Measurements from ENCODE around the gene NOXO1.
"Not testable (repeated sequence)": the region's sequence is repeated elsewhere in the genome, so short reads cannot be mapped to it uniquely, and the experiment has no call there.

The NOXO1 gene

DNA sequence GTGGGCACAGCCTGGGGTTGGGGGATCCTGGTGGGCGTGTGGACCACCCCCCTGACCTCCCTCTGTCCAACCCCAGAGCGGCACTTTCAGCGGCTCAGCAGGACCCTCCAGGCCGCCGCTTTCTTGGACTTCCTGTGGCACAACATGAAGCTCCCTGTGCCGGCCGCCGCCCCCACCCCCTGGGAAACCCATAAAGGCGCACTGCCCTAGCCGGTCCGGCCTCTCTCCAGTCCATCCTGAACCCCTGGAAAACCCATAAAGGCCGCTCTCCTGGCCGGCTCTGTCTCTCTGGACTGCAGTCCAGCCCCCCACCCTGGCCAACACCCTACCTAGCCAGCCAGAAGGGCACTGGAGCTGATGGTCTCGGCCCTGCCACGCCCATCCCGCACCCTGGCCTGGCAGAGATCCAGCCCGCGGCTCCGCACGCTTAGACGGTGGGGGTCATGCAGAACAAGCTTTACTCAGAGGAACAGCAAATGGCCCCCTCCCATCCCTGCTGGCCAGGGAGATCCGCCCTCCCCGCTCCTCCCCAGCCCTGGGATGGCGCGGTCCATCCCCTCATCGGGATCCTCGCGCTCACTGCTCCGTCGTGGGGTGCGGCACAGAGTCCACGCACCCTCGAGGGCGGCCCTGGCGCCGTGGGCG lies 2.7 kb downstream of the NOXO1 start:
- DNase-seq, result no peak

DNA sequence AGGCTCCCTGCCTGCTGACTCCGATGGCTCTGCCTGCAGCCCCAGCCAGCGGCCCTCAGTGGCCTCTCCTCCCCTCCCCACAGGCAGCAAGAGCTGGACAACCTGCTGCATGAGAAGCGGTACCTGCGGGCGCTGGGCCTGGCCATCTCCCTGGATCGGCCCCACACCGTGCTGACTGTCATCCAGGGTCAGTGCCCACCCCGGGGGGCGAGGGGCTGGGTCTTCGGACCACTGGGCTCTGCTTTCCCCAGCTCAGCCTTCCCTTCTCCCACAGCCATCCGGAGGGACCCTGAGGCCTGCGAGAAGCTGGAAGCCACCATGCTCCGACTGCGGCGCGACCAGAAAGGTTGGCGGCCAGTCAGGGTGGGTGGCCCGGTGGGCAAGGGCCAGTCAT lies 3.4 kb downstream of the NOXO1 start:
- DNase-seq, result no peak

DNA sequence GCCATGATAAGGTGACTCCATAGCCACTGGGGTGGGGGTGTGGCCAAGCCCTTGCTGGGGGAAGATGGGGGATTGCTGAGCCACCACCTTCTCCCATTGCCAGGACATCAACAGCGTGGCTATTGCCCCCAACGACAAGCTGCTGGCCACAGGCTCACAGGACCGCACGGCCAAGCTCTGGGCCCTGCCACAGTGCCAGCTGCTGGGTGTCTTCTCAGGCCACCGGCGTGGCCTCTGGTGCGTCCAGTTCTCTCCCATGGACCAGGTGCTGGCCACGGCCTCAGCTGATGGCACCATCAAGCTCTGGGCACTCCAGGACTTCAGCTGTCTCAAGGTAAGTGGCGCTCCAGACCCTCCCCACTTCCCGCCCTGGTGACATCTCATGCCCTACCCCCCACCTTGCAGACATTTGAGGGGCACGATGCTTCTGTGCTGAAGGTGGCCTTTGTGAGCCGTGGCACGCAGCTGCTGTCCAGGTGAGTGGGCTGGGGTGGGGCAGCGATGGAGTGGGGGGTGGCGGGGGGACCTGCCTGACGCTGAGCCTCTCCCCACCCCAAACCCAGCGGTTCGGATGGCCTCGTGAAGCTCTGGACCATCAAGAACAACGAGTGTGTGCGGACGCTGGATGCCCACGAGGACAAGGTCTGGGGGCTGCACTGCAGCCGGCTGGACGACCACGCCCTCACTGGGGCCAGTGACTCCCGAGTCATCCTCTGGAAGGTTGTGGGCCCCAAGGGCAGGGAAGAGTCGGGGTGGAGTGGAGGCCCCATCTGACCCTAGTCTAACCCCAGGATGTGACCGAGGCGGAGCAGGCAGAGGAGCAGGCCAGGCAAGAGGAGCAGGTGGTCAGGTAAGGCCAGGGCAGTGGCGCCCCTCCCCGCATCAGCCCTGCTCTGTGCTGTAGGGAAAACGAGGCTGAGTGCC lies 4.1 kb downstream of the NOXO1 start:
- DNase-seq, result no peak

DNA sequence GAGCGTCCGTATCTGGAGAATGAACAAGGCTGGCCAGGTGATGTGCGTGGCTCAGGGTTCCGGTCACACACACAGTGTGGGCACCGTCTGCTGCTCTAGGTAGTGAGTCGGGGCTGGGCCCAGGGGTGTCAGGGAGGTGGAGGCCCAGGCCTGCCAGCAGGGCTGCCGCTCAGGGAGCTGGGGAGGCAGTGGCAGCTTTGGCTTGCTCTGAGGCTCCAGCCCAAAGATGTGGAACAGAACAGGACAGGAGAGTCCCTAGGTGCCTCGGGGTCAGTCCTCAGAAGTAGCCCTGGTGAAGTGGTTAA lies 5.1 kb downstream of the NOXO1 start:
- no peak for DNase-seq

DNA sequence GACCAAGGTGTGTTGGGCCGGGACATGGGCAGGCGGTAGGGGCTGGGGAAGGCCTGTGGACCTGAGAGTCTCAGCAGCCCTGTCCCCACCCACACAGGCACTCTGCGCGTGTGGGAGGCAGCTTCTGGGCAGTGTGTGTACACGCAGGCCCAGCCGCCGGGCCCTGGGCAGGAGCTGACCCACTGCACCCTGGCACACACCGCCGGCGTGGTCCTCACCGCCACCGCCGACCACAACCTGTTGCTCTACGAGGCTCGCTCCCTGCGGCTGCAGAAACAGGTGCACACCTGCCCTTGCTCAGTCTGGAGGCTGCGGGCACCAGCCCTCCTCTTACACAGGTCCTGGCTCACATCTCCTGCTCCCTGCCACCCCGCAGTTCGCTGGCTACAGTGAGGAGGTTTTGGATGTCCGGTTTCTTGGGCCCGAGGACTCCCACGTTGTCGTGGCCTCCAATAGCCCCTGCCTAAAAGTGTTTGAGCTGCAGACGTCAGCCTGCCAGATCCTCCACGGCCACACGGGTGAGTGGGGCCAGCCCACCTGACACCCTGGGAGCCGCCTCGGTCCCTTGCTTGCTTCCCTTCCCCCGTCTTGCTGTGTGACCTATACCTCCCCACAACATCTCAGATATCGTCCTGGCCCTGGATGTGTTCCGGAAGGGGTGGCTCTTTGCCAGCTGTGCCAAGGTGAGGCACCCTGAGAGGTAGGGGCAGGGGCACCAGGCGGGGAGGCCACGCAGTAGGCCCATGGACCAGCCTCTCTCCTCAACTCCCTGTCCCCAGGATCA lies 5.6 kb downstream of the NOXO1 start:
- no peak for DNase-seq

DNA sequence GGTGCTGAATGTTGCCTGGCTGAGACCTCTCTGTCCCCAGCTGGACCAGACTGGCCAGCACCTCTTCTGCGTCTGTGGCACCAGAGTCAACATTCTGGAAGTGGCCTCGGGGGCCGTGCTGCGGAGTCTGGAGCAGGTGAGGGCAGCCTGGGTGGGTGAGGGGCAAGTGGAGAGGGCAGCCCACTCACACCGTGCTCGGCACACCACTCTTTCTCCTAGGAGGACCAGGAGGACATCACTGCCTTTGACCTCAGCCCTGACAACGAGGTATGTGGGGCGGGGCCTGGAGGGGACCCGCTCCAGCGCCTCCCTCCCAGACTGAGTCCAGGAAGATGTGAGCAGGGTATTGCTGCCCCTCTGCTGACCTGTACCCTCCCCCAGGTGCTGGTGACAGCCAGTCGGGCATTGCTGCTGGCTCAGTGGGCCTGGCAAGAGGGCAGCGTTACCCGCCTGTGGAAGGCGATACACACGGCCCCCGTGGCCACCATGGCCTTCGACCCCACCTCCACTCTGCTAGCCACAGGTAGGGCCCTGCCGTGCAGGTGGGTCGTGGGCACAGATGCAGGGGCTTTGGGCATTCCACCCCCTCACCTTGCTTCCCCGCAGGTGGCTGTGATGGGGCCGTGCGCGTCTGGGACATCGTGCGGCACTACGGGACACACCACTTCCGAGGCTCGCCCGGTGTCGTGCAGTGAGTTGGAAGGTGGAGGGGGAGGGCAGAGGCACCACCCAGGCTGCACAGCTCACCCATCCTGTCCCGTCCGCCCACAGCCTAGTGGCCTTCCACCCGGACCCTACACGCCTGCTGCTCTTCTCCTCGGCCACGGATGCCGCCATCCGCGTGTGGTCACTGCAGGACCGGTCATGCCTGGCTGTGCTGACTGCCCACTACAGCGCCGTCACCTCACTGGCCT lies 6.9 kb downstream of the NOXO1 start:
- DNase-seq, result no peak

DNA sequence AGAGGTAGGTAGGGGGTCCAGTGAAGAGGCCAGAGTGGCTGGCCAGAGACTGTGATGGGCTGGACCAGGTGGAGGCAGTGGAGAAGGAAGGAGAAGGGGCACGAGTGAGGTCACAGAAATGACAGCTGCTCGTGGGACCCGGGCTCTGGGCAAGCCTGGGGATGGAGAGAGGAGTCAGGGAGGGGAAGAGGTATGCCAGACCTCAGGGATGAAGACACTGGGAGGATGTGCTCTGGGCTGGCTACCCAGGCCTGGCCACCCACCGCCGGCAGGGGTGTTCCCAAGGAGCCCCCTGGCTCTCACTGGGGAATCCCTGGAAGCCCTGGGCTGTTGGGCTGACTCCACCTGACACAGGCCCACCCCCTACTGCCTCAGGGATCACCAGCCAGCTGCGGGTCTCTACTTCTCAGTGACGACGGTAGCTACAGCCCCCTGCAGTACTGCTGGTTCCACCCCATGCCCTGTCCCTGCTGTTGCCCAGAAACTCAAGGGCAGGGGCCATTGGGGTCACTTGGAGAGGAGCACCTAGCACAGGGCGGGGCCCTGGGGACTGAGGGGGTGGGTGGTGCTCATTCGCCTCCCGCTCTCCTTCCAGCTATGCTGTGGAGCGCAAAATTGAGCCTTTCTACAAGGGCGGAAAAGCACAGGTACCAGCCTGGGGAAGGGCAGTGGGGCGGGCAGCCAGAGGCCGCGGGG lies 7.7 kb downstream of the NOXO1 start:
- no peak for DNase-seq

DNA sequence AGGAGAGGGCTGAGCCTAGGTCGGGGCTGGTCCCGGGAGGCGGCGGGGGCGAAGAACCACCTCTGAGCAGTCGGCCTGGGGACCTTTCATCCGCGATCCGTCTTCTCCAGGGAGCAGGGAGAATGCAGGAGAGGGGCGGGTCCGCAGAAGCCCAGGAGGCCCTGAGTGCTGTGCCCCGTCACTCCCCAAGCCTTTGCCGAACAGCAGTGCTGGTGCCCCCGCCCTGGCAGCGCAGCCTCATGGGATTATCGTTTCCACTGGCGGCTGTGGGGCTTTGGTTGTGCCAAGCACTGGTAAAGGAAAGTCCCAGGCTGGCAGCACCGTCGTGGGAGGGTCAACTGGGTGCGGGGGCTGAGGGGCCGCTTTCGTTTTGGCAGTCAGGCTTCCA lies 8.8 kb downstream of the NOXO1 start:
- DNase-seq, result peak; percentile 40

DNA sequence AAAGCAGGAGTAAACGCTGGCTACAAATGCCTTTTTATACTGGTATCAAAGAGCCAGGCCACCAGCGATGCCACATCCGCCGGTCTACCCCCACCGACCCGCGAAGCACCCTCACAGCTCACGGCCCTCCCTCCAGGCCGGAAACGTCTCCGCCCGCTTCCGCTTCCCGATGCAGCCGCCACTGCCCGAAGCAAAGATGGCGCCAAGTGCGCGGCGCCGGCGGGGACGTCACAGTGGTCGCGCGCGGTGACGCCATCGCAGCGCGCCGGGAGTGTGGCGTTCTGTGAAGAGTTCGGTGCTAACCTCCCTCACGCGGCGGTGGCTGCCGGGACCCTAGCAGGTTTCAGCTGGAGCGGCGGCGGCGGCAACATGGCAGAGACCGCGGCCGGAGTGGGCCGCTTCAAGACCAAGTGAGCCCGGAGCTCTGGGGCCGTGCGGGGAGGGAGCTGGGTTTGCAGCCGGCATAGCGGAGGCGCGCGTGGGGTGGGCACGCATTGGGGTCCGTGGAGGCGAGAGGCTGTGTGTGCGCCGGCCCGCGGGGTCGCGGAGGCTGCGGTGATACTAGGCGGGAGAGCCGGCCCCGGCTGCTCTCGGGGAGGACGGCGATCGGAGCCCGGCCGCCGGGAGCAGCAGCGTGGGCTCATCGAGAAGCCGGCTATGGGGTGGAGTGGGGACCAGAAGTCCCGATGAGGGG lies 9.3 kb downstream of the NOXO1 start, which contains the start of gene TBL3:
Gene TBL3 (plus strand): TSS at position 258 of the 694 bp plus-strand sequence. CDS start 112 bp downstream, at position 370.
- peak; percentile 97 for DNase-seq

DNA sequence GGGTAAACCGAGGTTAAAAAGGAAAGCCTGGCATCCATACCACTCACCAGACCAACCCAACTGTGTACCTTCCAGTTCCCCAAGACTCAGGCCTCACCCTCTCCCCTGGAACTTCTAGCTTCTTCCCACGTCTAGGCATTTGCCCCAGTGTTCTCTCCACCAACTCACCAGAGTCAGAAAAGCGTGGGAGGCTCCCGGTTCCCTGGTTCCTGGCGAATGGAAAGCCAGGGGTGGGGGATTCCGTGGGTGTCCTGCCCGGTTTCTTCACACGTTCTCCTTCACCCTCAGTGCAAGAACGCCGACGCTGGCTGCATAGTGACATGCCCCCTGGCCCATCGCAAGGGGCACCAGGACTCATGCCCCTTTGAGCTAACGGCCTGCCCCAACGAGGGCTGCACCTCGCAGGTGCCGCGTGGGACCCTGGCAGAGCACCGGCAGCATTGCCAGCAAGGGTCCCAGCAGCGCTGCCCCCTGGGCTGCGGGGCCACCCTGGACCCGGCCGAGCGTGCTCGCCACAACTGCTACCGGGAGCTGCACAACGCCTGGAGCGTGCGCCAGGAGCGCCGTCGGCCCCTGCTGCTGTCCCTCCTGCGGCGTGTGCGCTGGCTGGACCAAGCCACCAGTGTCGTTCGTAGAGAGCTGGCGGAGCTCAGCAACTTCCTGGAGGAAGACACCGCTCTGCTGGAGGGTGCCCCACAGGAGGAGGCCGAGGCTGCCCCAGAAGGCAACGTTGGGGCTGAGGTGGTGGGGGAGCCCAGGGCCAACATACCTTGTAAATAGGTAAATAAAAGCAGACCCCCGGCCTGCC lies 12.9 kb downstream of the NOXO1 start:
- DNase-seq, result no peak

DNA sequence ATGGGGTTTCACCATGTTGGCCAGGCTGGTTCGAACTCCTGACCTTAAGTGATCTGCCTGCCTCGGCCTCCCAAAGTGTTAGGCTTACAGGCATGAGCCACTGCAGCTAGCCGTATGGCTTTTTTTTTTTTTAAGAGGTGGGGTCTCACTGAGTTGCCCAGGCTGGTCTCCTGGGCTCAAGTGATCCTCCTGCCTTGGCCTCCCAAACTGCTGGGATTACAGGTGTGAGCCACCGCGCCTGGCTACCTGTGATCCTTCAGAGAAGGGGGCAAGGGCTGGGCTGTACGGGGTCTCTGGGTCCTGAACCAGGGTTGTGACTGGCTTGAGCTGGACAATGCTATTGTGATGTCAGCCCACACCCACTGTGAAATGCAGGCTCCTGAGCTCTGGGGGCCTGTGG lies 14.8 kb downstream of the NOXO1 start, which contains the start of gene RNF151:
Gene RNF151 (plus strand): TSS at position 397 of the 400 bp plus-strand sequence. CDS start 26 bp downstream, outside the sequence.
- DNase-seq, result no peak

DNA sequence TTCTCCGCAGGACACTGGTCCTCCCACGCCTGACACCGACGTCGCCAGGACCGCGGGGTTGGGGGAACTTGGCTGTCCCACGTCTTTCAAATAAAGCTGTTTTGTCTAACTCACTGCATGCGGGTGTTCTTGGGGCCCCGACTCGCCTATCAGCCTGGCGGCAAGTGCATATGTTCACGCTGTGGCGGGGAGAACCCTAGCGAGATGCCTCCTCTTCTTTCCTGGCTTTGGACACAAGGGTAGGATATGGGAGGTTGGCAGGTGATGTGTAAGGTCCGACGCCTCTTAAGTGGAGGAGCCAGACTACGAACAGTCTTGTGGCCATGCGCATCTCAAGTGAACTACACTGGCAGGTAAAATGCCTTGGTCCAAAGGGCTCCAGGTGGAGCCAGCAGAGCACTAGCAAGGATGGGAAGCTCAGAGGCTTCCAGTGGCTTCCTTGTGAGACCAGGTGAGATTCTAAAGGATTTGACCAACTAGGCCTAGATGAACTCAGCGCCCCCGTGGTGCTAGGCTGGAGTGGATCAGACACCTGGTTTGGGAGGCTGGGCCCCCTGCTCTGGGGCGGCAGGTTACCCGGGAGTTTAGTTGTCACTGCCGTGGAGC lies 15.8 kb downstream of the NOXO1 start:
- peak; percentile 42 for DNase-seq

DNA sequence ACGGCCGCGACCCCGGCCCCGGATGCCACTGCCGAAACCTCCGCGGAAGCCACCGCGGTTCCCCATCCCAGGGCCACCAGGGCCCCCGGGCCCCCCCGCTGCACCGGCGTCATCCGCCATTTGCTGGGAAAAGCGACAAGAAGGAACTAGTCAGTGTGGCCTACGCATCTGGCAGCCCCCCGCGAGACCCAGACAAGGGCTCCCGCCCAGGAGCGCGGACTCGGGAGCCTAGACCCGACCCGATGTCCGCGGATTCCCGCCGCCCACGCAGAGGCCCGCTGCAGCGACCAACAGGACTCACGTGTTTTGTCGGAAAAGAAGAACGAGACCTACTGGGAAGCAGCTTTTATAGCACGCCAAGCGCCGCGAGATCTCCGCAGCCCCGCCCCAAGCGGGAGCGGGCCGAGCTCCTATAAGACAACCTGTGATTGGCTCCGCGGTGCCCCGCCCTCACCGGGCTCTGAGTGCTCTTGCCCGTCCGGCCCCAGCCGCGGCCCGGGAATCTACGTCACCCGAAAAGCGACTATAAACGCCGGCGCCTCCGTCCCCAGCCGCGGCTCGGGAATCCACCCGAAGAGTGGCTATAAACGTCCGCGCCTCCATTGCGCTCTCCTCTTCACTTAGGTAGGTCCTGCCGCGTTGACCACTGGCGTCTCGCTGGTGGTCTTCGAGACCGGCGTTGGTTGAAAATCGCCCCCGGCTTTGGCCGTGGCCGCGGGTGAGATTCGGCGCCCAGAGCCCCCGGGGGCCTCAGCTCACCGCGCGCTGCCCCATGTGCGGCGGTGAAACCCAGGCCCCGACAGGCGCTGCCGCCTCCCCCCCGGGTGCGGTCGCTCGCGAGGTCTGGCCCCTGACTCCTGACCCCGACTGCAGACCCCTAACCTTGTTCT lies 16.5 kb downstream of the NOXO1 start, which contains the start of gene RPS2:
Gene RPS2 (minus strand): TSS at position 321 of the 890 bp plus-strand sequence. CDS start 201 bp downstream, at position 120.
- DNase-seq, result peak; percentile 100

DNA sequence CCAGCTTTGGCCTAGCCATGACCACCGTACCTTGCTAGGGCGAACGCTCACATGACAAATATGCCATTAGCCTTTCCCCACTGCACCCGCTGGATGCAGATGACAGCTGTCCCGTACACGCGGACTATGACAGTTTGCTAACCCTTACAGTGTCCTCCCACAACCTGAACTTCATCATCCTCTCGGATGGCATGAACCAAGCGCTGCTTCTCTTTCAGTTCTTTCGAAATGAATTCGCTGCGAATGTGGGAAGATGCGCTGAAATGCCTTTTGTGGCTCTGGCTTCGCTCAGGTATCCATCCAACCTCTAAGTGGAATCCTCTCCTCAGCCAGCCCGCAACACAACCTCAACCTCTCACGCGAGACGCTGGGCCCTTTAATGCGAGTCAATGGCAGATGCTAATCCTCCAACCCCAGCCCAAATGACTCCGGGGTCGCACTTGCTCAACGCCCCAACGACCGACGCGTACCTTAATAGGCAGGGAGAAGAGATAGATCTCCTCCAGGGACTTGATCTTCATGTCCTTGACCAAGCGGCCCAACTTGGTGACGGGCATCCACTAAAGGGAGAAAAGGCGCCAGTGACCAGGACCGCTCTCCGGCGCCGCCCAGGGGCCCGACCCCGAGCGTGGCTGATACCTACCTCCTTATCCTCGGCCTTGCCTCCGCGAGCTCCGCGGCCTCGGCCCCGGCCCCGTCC lies 17.3 kb downstream of the NOXO1 start:
- DNase-seq, result peak; percentile 56

DNA sequence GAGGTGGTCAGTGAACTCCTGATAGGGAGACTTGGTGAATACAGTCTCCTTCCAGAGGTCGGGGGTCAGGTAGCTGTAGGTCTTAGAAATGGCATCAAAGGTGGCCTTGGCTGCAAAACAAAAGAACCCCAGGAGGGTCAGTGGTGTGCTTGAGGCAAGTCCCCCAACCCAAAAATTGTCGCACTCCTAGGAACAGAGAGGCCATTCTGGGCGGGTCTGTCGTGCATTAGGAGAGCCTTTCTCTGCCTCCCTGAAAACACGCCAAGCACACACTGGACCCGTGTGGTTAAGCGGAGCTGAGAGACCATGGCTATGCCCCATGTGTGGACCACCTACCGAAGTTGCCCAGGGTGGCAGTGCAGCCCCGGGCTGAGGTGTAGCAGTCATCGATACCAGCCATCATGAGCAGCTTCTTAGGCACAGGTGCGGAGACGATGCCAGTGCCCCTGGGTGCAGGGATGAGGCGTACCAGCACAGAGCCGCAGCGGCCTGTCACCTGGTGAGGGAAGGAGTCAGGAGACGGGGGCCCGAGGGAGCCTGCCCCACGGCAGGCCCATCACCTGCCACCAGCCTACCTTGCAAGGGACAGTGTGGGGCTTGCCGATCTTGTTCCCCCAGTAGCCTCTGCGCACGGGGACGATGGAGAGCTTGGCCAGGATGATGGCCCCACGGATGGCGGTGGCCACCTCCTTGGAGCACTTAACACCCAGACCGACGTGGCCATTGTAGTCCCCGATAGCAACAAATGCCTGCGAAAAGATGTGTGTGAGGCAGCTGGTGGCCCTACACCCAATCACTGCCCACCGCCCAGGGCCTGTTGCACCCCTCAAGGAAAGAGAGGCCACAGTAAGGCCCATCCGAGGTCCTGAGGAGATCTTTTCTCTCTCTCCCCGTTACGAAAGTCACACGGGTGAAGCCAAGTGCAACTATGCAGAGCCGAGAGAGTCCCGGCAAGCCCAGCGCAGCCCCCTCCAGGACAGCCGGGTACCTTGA lies 18.8 kb downstream of the NOXO1 start:
- DNase-seq, result not testable (repeated sequence)

DNA sequence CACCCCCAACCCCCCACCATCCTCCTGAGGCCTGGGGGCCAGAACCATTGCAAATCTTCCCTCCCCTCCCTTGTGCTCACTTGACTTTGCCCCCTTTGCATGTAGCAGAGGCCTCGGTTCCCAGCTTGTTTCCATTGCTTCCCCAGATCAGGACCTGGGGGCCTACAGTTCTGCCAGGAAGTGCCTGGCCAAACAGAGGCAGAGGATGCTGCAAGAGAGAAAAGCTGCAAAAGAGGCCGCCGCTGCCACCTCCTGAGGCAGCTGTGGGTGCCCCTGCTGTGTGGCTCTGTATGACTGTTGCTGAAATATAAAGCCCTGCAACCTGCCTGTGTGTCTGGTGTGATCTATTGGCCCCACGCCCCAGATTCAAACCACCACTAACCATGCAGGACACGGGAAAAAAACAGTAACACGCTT lies 19.6 kb downstream of the NOXO1 start:
- DNase-seq, result peak; percentile 38

Data from NCI-H146 (cell line).